CD4-positive, alpha-beta T cell treated with Interleukin-1 beta for 1 hour (primary cell): ENCODE results near the gene TCAF1.
"Not testable (repeated sequence)": the region's sequence is repeated elsewhere in the genome, so short reads cannot be mapped to it uniquely, and the experiment has no call there.

Experiments used
- DNase-seq, 2 donors: peaks; one replicate each; pipeline ENCODE4 v3.0.0-alpha.2; 2020 to 2022

Gene TCAF1

GRCh38 chr7:143901332-143901667 is 676 bp downstream of the TCAF1 start:
- DNase-seq: no peak

GRCh38 chr7:143900230-143900766 is 1.7 kb downstream of the TCAF1 start:
- DNase-seq: no peak

GRCh38 chr7:143898810-143899209 is 3.2 kb downstream of the TCAF1 start:
- DNase-seq: no peak

- DNase-seq: no peak
Measured at GRCh38 chr7:143896667-143897066, 5.3 kb downstream of the TCAF1 start.

- peak in 1 of 2 donors; percentile 57 for DNase-seq
Measured at GRCh38 chr7:143892527-143893300, 9.3 kb downstream of the TCAF1 start.

GRCh38 chr7:143891457-143891856 is 10.5 kb downstream of the TCAF1 start:
- DNase-seq: no peak

- no peak for DNase-seq
Measured at GRCh38 chr7:143890558-143890957, 11.4 kb downstream of the TCAF1 start.

GRCh38 chr7:143889068-143889467 is 12.9 kb downstream of the TCAF1 start:
- no peak for DNase-seq

- no peak for DNase-seq
Measured at GRCh38 chr7:143886826-143887477, 15.0 kb downstream of the TCAF1 start.

GRCh38 chr7:143885951-143886350 is 16.0 kb downstream of the TCAF1 start:
- DNase-seq: no peak

GRCh38 chr7:143884969-143885559 is 16.9 kb downstream of the TCAF1 start:
- no peak for DNase-seq

GRCh38 chr7:143884241-143884968 is 17.6 kb downstream of the TCAF1 start:
- DNase-seq: no peak

- no peak for DNase-seq
Measured at GRCh38 chr7:143882604-143883078, 19.3 kb downstream of the TCAF1 start.

- DNase-seq: no peak
Measured at GRCh38 chr7:143882020-143882603, 19.9 kb downstream of the TCAF1 start.

GRCh38 chr7:143878884-143879283 is 23.1 kb downstream of the TCAF1 start:
- DNase-seq: no peak

GRCh38 chr7:143877098-143877497 is 24.9 kb downstream of the TCAF1 start:
- no peak for DNase-seq

- no peak for DNase-seq
Measured at GRCh38 chr7:143876218-143876617, 25.8 kb downstream of the TCAF1 start.

- not testable (repeated sequence) for DNase-seq
Measured at GRCh38 chr7:143873242-143873641, 28.7 kb downstream of the TCAF1 start.

- DNase-seq: not testable (repeated sequence)
Measured at GRCh38 chr7:143871534-143871933, 30.4 kb downstream of the TCAF1 start.

- DNase-seq: not testable (repeated sequence)
Measured at GRCh38 chr7:143857994-143858393, 44.0 kb downstream of the TCAF1 start.

- not testable (repeated sequence) for DNase-seq
Measured at GRCh38 chr7:143855443-143855842, 46.5 kb downstream of the TCAF1 start.

GRCh38 chr7:143850682-143851081 is 51.3 kb downstream of the TCAF1 start:
- DNase-seq: no peak
